ENCODE results near the gene ABRAXAS1.

ABRAXAS1 gene

DNA sequence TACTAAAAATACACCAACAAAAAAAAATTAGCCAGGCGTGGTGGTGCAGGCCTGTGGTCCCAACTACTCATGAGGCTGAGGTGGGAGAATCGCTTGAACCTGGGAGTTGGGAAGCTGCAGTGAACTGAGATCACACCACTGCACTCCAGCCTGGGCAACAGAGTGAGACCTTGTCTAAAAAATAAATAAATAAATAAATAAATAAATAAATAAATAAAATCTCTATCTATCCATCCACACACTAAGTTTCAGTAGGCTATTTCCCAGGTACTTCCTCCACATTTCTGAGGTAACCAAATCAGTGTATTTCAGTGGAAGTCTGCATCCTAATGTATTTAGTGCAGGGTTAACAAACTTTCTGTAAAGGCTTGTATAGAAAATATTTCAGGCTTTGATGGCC is 10.9 kb downstream of the ABRAXAS1 start (continued):
- TF ChIP-seq SP2 (tag by site-specific recombination; IDR thresholded peaks at IDR 0.05) = no peak
- TF ChIP-seq, protein P1, sequence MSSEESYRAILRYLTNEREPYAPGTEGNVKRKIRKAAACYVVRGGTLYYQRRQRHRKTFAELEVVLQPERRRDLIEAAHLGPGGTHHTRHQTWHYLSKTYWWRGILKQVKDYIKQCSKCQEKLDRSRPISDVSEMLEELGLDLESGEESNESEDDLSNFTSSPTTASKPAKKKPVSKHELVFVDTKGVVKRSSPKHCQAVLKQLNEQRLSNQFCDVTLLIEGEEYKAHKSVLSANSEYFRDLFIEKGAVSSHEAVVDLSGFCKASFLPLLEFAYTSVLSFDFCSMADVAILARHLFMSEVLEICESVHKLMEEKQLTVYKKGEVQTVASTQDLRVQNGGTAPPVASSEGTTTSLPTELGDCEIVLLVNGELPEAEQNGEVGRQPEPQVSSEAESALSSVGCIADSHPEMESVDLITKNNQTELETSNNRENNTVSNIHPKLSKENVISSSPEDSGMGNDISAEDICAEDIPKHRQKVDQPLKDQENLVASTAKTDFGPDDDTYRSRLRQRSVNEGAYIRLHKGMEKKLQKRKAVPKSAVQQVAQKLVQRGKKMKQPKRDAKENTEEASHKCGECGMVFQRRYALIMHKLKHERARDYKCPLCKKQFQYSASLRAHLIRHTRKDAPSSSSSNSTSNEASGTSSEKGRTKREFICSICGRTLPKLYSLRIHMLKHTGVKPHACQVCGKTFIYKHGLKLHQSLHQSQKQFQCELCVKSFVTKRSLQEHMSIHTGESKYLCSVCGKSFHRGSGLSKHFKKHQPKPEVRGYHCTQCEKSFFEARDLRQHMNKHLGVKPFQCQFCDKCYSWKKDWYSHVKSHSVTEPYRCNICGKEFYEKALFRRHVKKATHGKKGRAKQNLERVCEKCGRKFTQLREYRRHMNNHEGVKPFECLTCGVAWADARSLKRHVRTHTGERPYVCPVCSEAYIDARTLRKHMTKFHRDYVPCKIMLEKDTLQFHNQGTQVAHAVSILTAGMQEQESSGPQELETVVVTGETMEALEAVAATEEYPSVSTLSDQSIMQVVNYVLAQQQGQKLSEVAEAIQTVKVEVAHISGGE (tag by site-specific recombination; conservative IDR thresholded peaks at IDR 0.05; ENCODE audit: low read depth) = peak; percentile 75
- TF ChIP-seq ZNF558 (tag by site-specific recombination; IDR thresholded peaks at IDR 0.05) = peak; percentile 81; the same call in 1 of the 2 replicates
- peak; percentile 56; the same call in 1 of the 2 replicates for TF ChIP-seq ZNF501 (tag by site-specific recombination; IDR thresholded peaks at IDR 0.05)
- TF ChIP-seq ZNF202 (tag by site-specific recombination; IDR thresholded peaks at IDR 0.05; ENCODE audit: borderline replicate concordance) = peak; percentile 58; the same call in 1 of the 2 replicates
- peak; percentile 76; the same call in 1 of the 2 replicates for TF ChIP-seq ZXDB (tag by site-specific recombination; IDR thresholded peaks at IDR 0.05)
- peak; percentile 87 for TF ChIP-seq ZNF560 (tag by site-specific recombination; IDR thresholded peaks at IDR 0.05; ENCODE audit: borderline replicate concordance)
- no peak for TF ChIP-seq ZNF354C (tag by site-specific recombination; IDR thresholded peaks at IDR 0.05; ENCODE audit: borderline replicate concordance, low read depth)
- TF ChIP-seq ZNF366 (tag by site-specific recombination; conservative IDR thresholded peaks at IDR 0.05) = 0 out of 2 replicates have a peak, but pooled peaks have one; percentile 20
- TF ChIP-seq ZNF514 (tag by site-specific recombination; IDR thresholded peaks at IDR 0.05) = no peak

DNA sequence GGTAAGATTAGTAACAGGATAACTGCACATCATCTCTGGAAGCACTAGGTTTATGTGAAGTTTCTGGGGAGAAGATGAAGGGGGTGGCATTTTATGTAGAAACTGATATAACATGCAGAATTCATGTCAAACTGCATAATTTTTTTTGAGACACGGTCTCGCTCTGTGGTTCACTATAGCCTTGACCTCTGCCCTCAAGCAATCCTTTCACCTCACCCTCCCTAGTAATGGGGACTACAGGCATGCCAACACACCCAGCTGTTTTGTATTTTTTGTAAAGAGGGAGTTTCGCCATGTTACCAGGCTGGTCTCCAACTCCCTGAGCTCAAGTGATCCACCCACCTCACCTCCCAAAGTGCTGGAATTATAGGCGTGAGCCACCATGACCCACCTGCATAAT is 11.5 kb downstream of the ABRAXAS1 start:
- Histone ChIP-seq H3K27ac (ENCODE audit: extremely low read depth, low read depth, low read length) (no peak overlapping the region), H3K36me3 (ENCODE audit: control insufficient read depth in 2 of 2, insufficient read depth in 1 of 2, low read length in 2 of 2) (peaks cover 0 to 34% of the 10 kb centered on the region in 2 experiments; a peak in 2 of 3 replicates), H3K4me3 (ENCODE audit: low read depth, low read length) (no peak overlapping the region), H3K4me1 (ENCODE audit: control insufficient read depth, insufficient read depth, low read length) (no peaks in the 10 kb centered on the region), H3K9me3 (ENCODE audit: control insufficient read depth, insufficient read depth, low read depth, low read length) (no peaks in the 10 kb centered on the region)
- ChIA-PET POLR2A (no interaction called here), CTCF (no interaction called here)
- no peak for TF ChIP-seq KLF8 (tag by site-specific recombination; IDR thresholded peaks at IDR 0.05)
- no peak for TF ChIP-seq MZF1 (tag by site-specific recombination; IDR thresholded peaks at IDR 0.05; ENCODE audit: borderline replicate concordance)
- TF ChIP-seq ZNF747 (tag by site-specific recombination; IDR thresholded peaks at IDR 0.05) = no peak

DNA sequence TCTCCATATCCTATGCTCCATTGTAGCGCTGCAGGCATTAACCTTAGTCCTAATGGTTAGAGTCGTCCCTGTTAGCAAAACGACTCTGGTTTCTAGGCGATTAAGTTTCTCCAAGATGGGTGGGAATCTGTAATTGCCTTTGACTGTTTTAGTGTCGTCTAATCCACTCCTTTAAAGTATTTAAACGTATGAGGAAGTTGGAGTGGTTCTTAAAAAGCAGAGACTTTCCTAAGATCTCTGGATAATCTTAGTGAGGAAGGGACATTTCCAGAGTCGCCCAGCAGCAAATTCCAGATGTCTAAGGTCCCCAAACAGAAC is 28.8 kb downstream of the ABRAXAS1 start:
- Histone ChIP-seq H3K9me3 (ENCODE audit: control insufficient read depth, insufficient read depth, low read depth, low read length) (no peaks in the 10 kb centered on the region), H3K27ac (ENCODE audit: extremely low read depth, low read depth, low read length) (peak overlapping the region; percentile 32; the same call in 1 of the 2 replicates), H3K36me3 (ENCODE audit: control insufficient read depth in 2 of 2, insufficient read depth in 1 of 2, low read length in 2 of 2) (peaks cover 11 to 59% of the 10 kb centered on the region in 2 experiments), H3K4me3 (ENCODE audit: low read depth, low read length) (peak overlapping the region; percentile 84), H3K4me1 (ENCODE audit: control insufficient read depth, insufficient read depth, low read length) (no peaks in the 10 kb centered on the region)
- peak; percentile 7; the same call in 1 of the 2 replicates for TF ChIP-seq ZNF501 (tag by site-specific recombination; IDR thresholded peaks at IDR 0.05)
- TF ChIP-seq TRIM28 (IDR thresholded peaks at IDR 0.05; ENCODE audit: borderline replicate concordance, low read length) = peak; percentile 30; the same call in 1 of the 2 replicates
- TF ChIP-seq ZNF366 (tag by site-specific recombination; conservative IDR thresholded peaks at IDR 0.05) = 0 out of 2 replicates have a peak, but pooled peaks have one; percentile 1
- TF ChIP-seq ZNF2 (tag by site-specific recombination; IDR thresholded peaks at IDR 0.05) = 0 out of 2 replicates have a peak, but pooled peaks have one; percentile 8
- TF ChIP-seq, protein P2, sequence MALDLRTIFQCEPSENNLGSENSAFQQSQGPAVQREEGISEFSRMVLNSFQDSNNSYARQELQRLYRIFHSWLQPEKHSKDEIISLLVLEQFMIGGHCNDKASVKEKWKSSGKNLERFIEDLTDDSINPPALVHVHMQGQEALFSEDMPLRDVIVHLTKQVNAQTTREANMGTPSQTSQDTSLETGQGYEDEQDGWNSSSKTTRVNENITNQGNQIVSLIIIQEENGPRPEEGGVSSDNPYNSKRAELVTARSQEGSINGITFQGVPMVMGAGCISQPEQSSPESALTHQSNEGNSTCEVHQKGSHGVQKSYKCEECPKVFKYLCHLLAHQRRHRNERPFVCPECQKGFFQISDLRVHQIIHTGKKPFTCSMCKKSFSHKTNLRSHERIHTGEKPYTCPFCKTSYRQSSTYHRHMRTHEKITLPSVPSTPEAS (tag by site-specific recombination; IDR thresholded peaks at IDR 0.05) = no peak
- CTCF ChIA-PET = no interaction called here
- POLR2A ChIA-PET = interaction anchor here (0.8 to 1.6 kb wide), 6 partner anchors 43 to 1027 kb away, joined by 3 to 10 read pairs (median 3); partner anchors contain the start of genes COPS4, COQ2, GPAT3 and HNRNPDL
